VCaP (cell line): ENCODE measurements around the gene C14orf93.

Source experiments
- H3K27ac ChIP-seq: fragments of 450-650 bp; 2 replicates; pipeline ENCODE4 v1.5.1; 2017
- TF ChIP-seq, protein P1 (sequence below): fragments of 450-650 bp; conservative IDR thresholded peaks from 2 replicates; pipeline ENCODE4 v1.5.1; 2017; ENCODE audit warnings: mild to moderate bottlenecking, moderate library complexity

C14orf93 gene

DNA sequence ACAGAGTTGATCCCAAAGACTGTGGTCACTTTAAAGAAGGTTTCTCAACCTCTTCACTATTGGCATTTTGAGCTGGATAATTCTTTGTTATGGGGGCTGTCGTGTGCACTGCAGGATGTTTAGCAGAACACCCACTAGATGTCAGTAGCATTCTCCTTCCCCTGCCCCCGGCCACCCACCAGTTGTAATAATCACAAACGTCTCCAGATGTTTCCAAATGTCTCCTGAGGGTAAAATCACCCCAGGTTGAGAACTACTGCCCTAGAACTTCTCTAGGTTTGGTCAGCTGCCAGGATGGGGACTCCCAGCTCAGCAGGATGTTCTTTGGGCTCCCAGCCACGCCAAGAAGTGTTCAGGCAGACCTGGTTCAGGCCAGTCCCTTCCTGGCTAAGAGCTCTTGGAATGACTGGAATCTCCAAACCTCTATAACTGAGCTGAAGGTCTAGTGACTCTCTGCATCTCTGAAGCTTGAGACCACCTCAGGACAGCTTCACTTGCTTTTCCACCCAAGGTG is 15.1 kb downstream of the C14orf93 start:
- TF ChIP-seq, protein P1, sequence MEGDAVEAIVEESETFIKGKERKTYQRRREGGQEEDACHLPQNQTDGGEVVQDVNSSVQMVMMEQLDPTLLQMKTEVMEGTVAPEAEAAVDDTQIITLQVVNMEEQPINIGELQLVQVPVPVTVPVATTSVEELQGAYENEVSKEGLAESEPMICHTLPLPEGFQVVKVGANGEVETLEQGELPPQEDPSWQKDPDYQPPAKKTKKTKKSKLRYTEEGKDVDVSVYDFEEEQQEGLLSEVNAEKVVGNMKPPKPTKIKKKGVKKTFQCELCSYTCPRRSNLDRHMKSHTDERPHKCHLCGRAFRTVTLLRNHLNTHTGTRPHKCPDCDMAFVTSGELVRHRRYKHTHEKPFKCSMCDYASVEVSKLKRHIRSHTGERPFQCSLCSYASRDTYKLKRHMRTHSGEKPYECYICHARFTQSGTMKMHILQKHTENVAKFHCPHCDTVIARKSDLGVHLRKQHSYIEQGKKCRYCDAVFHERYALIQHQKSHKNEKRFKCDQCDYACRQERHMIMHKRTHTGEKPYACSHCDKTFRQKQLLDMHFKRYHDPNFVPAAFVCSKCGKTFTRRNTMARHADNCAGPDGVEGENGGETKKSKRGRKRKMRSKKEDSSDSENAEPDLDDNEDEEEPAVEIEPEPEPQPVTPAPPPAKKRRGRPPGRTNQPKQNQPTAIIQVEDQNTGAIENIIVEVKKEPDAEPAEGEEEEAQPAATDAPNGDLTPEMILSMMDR: peak; percentile 84
- H3K27ac ChIP-seq: no peak overlapping the region

DNA sequence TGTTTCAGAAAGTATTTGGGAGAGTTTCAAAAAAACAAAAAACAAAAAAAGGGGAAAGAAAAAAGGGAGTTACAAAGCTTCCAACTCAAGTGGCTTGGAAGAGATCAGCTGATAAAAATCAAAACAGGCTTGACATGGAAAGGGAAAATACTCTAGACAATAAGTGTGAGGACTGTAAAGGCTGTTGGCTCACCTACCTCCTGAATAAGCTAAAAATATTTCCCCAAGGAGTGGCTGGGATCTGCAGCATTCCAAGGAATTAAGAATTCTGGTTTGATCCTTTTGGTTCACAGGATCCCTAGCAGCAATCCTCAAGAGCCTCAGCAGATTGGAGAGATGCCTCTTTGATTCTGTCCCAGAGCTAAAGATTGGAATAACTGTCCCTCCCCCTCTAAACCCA is 16.4 kb downstream of the C14orf93 start:
- H3K27ac ChIP-seq: no peak overlapping the region
- TF ChIP-seq, protein P1: no peak

DNA sequence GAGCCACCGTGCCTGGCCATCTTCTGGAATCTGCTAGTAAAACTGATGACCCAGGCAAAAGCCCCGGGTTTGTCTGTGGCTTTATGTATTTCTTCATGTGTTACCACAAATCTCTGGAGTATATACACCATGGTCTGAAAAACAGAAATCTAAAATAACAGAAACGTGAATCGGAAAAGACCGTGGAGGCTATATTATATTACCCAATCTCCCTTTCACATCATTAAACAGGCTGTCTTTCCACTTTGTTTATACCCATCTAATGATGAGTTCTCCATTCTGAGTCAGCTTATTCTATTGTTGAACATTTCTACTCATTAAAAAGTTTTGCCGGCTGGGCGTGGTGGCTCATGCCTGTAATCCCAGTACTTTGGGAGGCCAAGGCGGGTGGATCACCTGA is 18.1 kb downstream of the C14orf93 start:
- no peak overlapping the region for H3K27ac ChIP-seq
- TF ChIP-seq, protein P1: no peak

DNA sequence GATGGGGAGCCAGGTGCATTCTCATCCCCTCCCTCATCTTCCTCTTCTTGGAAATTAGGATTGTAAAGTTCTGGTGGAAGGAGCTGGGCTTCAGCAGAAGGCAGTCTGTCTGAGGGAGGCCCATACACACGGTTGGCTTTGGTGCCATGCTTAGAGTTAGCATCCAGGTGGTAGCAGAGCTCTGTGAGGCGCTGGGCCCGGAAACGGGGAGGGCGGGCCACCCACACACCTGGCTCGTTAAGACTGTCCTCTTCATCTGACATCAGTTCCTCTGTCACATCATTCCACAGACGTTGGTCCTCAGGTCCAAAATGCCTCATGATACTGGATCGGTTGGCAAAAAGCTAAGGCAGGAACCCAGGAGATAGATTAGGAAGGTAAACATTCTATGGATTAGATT is 22.7 kb downstream of the C14orf93 start:
- TF ChIP-seq, protein P1: no peak
- no peak overlapping the region for H3K27ac ChIP-seq

DNA sequence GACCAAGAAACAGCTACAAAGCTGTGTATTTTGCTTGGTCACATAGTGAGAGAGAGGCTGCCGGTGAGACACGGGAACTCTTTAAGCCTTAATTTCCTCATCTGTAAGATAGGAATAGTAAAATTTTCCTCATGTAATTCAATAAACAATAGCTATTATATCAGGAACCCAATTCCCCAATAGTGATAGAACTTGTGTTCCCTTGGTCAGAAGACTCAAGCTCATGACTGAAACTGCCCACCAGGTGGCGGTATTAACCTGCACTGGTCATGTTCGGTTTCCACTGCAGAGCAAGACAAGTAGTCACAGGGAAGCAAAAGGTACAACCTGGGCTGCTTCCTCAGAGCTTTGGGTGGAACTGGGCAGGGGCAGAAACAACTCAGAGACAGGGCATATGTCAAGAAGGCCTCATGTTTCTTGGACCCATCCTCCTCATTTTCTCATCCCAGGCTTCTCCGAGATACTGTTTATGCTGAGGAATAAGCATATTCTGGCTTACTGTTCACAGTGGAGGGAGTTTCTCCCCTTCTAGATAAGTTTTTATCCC is 23.4 kb downstream of the C14orf93 start:
- TF ChIP-seq, protein P1: peak; percentile 94
- no peak overlapping the region for H3K27ac ChIP-seq

DNA sequence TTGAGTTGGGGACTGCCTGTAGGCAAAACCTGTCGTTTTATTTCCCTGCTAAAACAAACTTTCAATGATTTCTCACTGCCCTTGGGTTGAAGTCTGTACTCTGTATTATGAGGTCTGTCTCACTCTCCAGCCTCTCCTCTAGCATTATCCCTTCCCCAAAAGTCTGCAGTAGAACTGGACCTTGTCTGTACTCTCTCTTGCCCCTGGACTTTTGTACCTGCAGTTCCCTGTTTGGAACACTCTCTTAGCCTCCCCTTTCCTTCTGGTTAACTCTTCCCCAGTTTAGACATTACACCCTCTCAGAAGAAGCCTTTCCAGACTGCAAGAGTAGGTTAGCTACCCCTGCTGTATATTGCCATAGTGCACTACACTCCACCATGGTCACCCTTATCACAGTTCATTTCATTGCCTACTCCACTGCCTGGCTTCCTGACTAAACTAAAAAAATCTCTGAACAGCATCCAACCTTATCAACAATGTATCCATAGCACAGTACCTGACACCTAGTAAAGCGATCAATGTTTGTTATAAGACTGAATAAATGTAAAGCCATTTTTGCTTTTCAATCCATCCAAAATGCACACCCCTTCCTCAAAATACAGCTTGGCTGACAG is 23.9 kb downstream of the C14orf93 start:
- TF ChIP-seq, protein P1: no peak
- H3K27ac ChIP-seq: no peak overlapping the region

DNA sequence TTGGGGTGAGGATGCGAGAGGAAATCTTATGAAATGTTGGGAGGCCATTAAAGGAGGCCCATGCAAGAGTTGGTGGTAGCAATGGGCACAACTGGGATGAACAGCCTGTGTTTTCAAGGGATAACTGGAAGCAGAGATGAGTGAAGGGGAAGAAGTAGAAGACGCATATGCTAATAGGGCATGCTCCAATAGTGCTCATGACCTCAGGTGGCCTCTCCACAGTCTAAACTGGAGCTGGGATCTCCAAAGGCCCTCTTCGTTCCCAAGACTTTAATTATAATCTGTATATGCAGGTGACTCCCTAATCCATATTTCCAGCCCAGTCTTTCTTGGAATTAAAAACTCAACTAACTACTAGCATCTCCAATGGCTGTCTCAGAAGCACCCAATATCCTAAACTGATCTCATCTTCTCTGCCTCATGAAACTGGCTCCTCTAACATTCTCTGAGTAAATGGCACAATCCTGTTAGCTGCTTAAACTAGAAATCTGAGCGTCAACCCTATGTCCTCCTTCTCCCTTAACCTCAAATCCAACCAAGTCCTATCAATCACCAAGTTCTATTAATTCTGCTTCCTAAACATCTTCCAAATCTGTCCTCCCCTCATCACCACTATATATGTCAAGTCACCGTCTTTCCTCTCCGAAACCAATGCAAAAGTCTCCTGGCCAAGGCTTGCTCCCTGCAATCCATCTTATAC is 24.8 kb downstream of the C14orf93 start:
- TF ChIP-seq, protein P1: no peak
- H3K27ac ChIP-seq: no peak overlapping the region
